Fibroblast of lung (primary cell): ENCODE data around the gene RNF11. TPM values are rescaled to one million over a fixed set of nuclear protein-coding genes. Genes with fewer than 3 reads are reported as not detected.

Experiments
- DNase-seq, 2 donors: peaks; one replicate each; pipeline versions ENCODE4 v3.0.0 to v3.0.0-alpha.2; 2010; ENCODE audit warnings: low read depth in 2 of 2
- H2AFZ ChIP-seq: 2 replicates; pipeline ENCODE4 v1.5.1; 2012; ENCODE audit warnings: low read length, control low read depth, inconsistent platforms
- H3K27ac ChIP-seq: 2 replicates; pipeline ENCODE4 v1.5.1; 2011; ENCODE audit warnings: low read length, control low read depth; ENCODE audit not compliant: insufficient read depth
- H3K27me3 ChIP-seq: 2 replicates; pipeline ENCODE4 v1.5.1; 2011; ENCODE audit warnings: mild to moderate bottlenecking, low read length; ENCODE audit not compliant: control insufficient read depth, insufficient read depth
- H3K36me3 ChIP-seq: 2 replicates; pipeline ENCODE4 v1.5.1; 2011; ENCODE audit warnings: low read length; ENCODE audit not compliant: control insufficient read depth, insufficient read depth
- H3K4me1 ChIP-seq: 2 replicates; pipeline ENCODE4 v1.5.1; 2011; ENCODE audit warnings: low read length; ENCODE audit not compliant: control insufficient read depth, insufficient read depth; ENCODE audit errors: extremely low read depth
- H3K4me2 ChIP-seq: 2 replicates; pipeline ENCODE4 v1.5.1; 2011; ENCODE audit warnings: low read length, control low read depth; ENCODE audit not compliant: insufficient read depth; ENCODE audit errors: extremely low read depth
- H3K4me3 ChIP-seq, 4 experiments: fragments of 200-600 bp in 1 of 4; sonication (generic) in 1 of 4; replicated peaks in 1 of 4; 2 replicates each; pipeline ENCODE4 v1.5.1; 2011 to 2016; ENCODE audit warnings: low read length in 4 of 4, low read depth in 3 of 4, mild to moderate bottlenecking in 3 of 4, control low read depth in 2 of 4, inconsistent platforms in 1 of 4, mixed read lengths in 1 of 4; ENCODE audit not compliant: insufficient read depth in 1 of 4; ENCODE audit errors: control extremely low read depth in 1 of 4
- H3K79me2 ChIP-seq: 2 replicates; pipeline ENCODE4 v1.5.1; 2012; ENCODE audit warnings: mild to moderate bottlenecking, low read length, inconsistent platforms; ENCODE audit not compliant: control insufficient read depth, insufficient read depth
- H3K9ac ChIP-seq: 2 replicates; pipeline ENCODE4 v1.5.1; 2011; ENCODE audit warnings: mild to moderate bottlenecking, low read length, control low read depth; ENCODE audit not compliant: insufficient read depth
- H3K9me3 ChIP-seq: 2 replicates; pipeline ENCODE4 v1.5.1; 2012; ENCODE audit warnings: low read depth, low read length; ENCODE audit not compliant: control insufficient read depth, insufficient read depth
- H4K20me1 ChIP-seq: 2 replicates; pipeline ENCODE4 v1.5.1; 2011; ENCODE audit warnings: low read length; ENCODE audit not compliant: control insufficient read depth, insufficient read depth; ENCODE audit errors: extremely low read depth
- CTCF ChIP-seq, 2 donors: IDR thresholded peaks in 1 of 2; conservative IDR thresholded peaks in 1 of 2; 1 replicate in 1 of 2; 2 replicates in 1 of 2; pipeline ENCODE4 v1.5.1; 2011 to 2012; ENCODE audit warnings: low read length in 2 of 2, control low read depth in 1 of 2, inconsistent platforms in 1 of 2, low read depth in 1 of 2, mild to moderate bottlenecking in 1 of 2
- EZH2 ChIP-seq: IDR thresholded peaks from 2 replicates; pipeline ENCODE4 v1.5.1; 2012; ENCODE audit warnings: low read length, control low read depth, mild to moderate bottlenecking; ENCODE audit errors: missing control alignments
- polyA plus RNA-seq, 2 donors: library from polyadenylated mRNA; depleted of rRNA in 1 of 2; stranded (reverse) in 1 of 2; unstranded in 1 of 2; fragments of >200 nt; gene quantifications; 2 replicates each; pipeline ENCODE4 v1.2.1, GENCODE V29; 2011 to 2012; ENCODE audit warnings: missing spikeins in 1 of 2
- total RNA-seq: library from RNA; depleted of rRNA; stranded (reverse); fragments of >200 nt; gene quantifications from 2 replicates; pipeline ENCODE4 v1.2.1, GENCODE V29; 2014

The RNF11 gene
- total and polyA plus RNA-seq, 2 donors (not counting 1 experiment from before 2014, with no cell fraction given), result 116 to 209 TPM

GRCh38 chr1:51242546-51242945 is 6.5 kb downstream of the RNF11 start:
- DNase-seq, result no peak
- Histone ChIP-seq H2AFZ (no peak overlapping the region), H3K27ac (no peak overlapping the region), H3K36me3 (no peaks in the 10 kb centered on the region), H3K9me3 (no peaks in the 10 kb centered on the region), H3K79me2 (peaks cover 95% of the 10 kb centered on the region), H3K27me3 (no peaks in the 10 kb centered on the region), H3K4me3 (no peak overlapping the region), H4K20me1 (no peaks in the 10 kb centered on the region), H3K4me2 (no peak overlapping the region), H3K4me1 (no peaks in the 10 kb centered on the region), H3K9ac (no peak overlapping the region)
- TF ChIP-seq CTCF (conservative IDR thresholded peaks at IDR 0.05 in 1 of 2, IDR thresholded peaks at IDR 0.05 in 1 of 2; ENCODE audit: low read depth in 1 of 2, low read length in 2 of 2) (no peak), EZH2 (no peak)

DNA sequence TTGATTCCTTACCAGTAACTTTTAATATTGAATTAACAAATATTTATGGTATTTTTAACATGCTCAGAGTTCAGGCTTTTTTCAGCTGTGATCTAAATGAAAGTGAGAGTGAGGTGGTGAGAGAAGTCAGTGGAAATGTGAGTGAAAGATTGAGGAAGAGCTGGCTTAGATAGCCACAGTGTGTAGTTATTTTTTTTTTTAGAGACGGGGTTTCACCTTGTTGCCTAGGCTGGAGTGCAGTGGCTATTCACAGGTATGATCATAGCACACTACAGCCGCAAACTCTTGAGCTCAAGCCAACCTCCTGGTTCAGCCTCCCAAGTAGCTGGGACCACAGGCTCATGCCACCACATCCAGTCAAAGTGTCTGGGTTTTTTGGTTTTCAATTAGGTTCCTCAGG is 10.9 kb downstream of the RNF11 start:
- Histone ChIP-seq H3K4me2 (no peak overlapping the region), H3K4me3 (no peak overlapping the region), H3K9me3 (no peaks in the 10 kb centered on the region), H3K79me2 (peaks cover 79% of the 10 kb centered on the region), H4K20me1 (no peaks in the 10 kb centered on the region), H3K9ac (no peak overlapping the region), H3K36me3 (no peaks in the 10 kb centered on the region), H2AFZ (no peak overlapping the region), H3K4me1 (no peaks in the 10 kb centered on the region), H3K27ac (no peak overlapping the region), H3K27me3 (no peaks in the 10 kb centered on the region)
- TF ChIP-seq EZH2, result no peak
- TF ChIP-seq CTCF (conservative IDR thresholded peaks at IDR 0.05 in 1 of 2, IDR thresholded peaks at IDR 0.05 in 1 of 2; ENCODE audit: low read depth in 1 of 2, low read length in 2 of 2), result no peak
- DNase-seq, result no peak

GRCh38 chr1:51247499-51247898 is 11.4 kb downstream of the RNF11 start:
- H3K79me2 ChIP-seq, result peaks cover 74% of the 10 kb centered on the region
- H3K4me1 ChIP-seq, result no peaks in the 10 kb centered on the region
- no peak overlapping the region for H3K9ac ChIP-seq
- H3K36me3 ChIP-seq, result no peaks in the 10 kb centered on the region
- no peaks in the 10 kb centered on the region for H3K9me3 ChIP-seq
- H2AFZ ChIP-seq, result no peak overlapping the region
- no peak overlapping the region for H3K4me2 ChIP-seq
- DNase-seq, result no peak
- TF ChIP-seq EZH2, result no peak
- TF ChIP-seq CTCF (conservative IDR thresholded peaks at IDR 0.05 in 1 of 2, IDR thresholded peaks at IDR 0.05 in 1 of 2; ENCODE audit: low read depth in 1 of 2, low read length in 2 of 2), result no peak
- H4K20me1 ChIP-seq, result no peaks in the 10 kb centered on the region
- no peak overlapping the region for H3K4me3 ChIP-seq
- H3K27me3 ChIP-seq, result no peaks in the 10 kb centered on the region
- no peak overlapping the region for H3K27ac ChIP-seq
